DOHH2 (cell line): Measurements from ENCODE around the gene ETS2.

Experiments used
- EZH2phosphoT487 ChIP-seq: fragments of 200-600 bp; sonication (generic); IDR thresholded peaks from 2 replicates; pipeline ENCODE4 v1.6.1; 2017; ENCODE audit warnings: borderline replicate concordance, mild to moderate bottlenecking, antibody characterized with exemption, low read length, moderate library complexity, mixed read lengths
- TF ChIP-seq, protein P1 (sequence below): fragments of 200-600 bp; sonication (generic); IDR thresholded peaks from one replicate; pipeline ENCODE4 v1.5.1; 2014; ENCODE audit warnings: antibody characterized with exemption, mild to moderate bottlenecking, low read depth, low read length; ENCODE audit not compliant: poor library complexity, severe bottlenecking

GRCh38 chr21:38766987-38767722, 38.6 kb upstream of the ETS2 start:
- TF ChIP-seq, protein P1, sequence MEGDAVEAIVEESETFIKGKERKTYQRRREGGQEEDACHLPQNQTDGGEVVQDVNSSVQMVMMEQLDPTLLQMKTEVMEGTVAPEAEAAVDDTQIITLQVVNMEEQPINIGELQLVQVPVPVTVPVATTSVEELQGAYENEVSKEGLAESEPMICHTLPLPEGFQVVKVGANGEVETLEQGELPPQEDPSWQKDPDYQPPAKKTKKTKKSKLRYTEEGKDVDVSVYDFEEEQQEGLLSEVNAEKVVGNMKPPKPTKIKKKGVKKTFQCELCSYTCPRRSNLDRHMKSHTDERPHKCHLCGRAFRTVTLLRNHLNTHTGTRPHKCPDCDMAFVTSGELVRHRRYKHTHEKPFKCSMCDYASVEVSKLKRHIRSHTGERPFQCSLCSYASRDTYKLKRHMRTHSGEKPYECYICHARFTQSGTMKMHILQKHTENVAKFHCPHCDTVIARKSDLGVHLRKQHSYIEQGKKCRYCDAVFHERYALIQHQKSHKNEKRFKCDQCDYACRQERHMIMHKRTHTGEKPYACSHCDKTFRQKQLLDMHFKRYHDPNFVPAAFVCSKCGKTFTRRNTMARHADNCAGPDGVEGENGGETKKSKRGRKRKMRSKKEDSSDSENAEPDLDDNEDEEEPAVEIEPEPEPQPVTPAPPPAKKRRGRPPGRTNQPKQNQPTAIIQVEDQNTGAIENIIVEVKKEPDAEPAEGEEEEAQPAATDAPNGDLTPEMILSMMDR: no peak
- no peak for TF ChIP-seq EZH2phosphoT487
